DND-41 (cell line): Measurements from ENCODE around the gene CDR2.
A peak's percentile ranks its signal among the peaks of the same experiment; 100 is the strongest.

Source experiments
- ATAC-seq: fragments of 200-7000 bp; cut with Tn5 transposase; 3 replicates; pipeline ENCODE4 v1.9.1; 2021; ENCODE audit warnings: low read depth; ENCODE audit not compliant: insufficient read depth
- DNase-seq: peaks from one replicate; pipeline ENCODE4 v3.0.0-alpha.2; 2020
- H2AFZ ChIP-seq: 2 replicates; pipeline ENCODE4 v1.6.0; 2012; ENCODE audit warnings: low read depth, low read length
- H3K27ac ChIP-seq: 2 replicates; pipeline ENCODE4 v1.5.1; 2012; ENCODE audit warnings: low read length, inconsistent platforms
- H3K27me3 ChIP-seq: fragments of 200-600 bp; sonication (generic); 2 replicates; pipeline ENCODE4 v1.6.0; 2012; ENCODE audit warnings: low read length, mild to moderate bottlenecking, inconsistent platforms; ENCODE audit not compliant: insufficient read depth, poor library complexity
- H3K36me3 ChIP-seq: 2 replicates; pipeline ENCODE4 v1.5.1; 2012; ENCODE audit warnings: low read length, inconsistent platforms; ENCODE audit not compliant: insufficient read depth
- H3K4me1 ChIP-seq: 2 replicates; pipeline ENCODE4 v1.5.1; 2012; ENCODE audit warnings: mild to moderate bottlenecking, low read length; ENCODE audit not compliant: insufficient read depth
- H3K4me2 ChIP-seq: 2 replicates; pipeline ENCODE4 v1.6.0; 2012; ENCODE audit warnings: mild to moderate bottlenecking, moderate library complexity, low read length, inconsistent platforms; ENCODE audit not compliant: insufficient read depth
- H3K4me3 ChIP-seq, 2 experiments: fragments of 200-600 bp in 1 of 2; shearing (Covaris generic) in 1 of 2; 2 replicates each; pipeline ENCODE4 v1.5.1; 2012 to 2016; ENCODE audit warnings: inconsistent platforms in 2 of 2, low read length in 2 of 2, mild to moderate bottlenecking in 2 of 2, low read depth in 1 of 2, moderate library complexity in 1 of 2
- H3K79me2 ChIP-seq: 2 replicates; pipeline ENCODE4 v1.6.0; 2012; ENCODE audit warnings: low read length, inconsistent platforms; ENCODE audit not compliant: insufficient read depth
- H3K9ac ChIP-seq: 2 replicates; pipeline ENCODE4 v1.6.0; 2012; ENCODE audit warnings: low read depth, mild to moderate bottlenecking, inconsistent platforms, low read length, moderate library complexity
- H3K9me3 ChIP-seq: 2 replicates; pipeline ENCODE4 v1.5.1; 2012; ENCODE audit warnings: low read length, moderate library complexity, mild to moderate bottlenecking, inconsistent platforms; ENCODE audit not compliant: insufficient read depth, severe bottlenecking
- H4K20me1 ChIP-seq: 2 replicates; pipeline ENCODE4 v1.6.0; 2012; ENCODE audit warnings: low read length; ENCODE audit not compliant: insufficient read depth
- CTCF ChIP-seq: IDR thresholded peaks from 2 replicates; pipeline ENCODE4 v1.5.1; 2012; ENCODE audit warnings: borderline replicate concordance, low read length, moderate library complexity, mild to moderate bottlenecking; ENCODE audit not compliant: poor library complexity, severe bottlenecking; ENCODE audit errors: extremely low read depth
- EZH2 ChIP-seq: IDR thresholded peaks from 3 replicates; pipeline ENCODE4 v1.6.1; 2012; ENCODE audit warnings: borderline replicate concordance, low read depth, mild to moderate bottlenecking, moderate library complexity, low read length, inconsistent platforms; ENCODE audit not compliant: severe bottlenecking

CDR2 gene

GRCh38 chr16:22360963-22361659 is 13.3 kb downstream of the CDR2 start:
- H3K79me2 ChIP-seq: peaks cover 1% of the 10 kb centered on the region
- H3K4me2 ChIP-seq: no peak overlapping the region
- no peak overlapping the region for H3K9ac ChIP-seq
- TF ChIP-seq CTCF (no peak), EZH2 (no peak)
- no peaks in the 10 kb centered on the region for H3K27me3 ChIP-seq
- 0 out of 2 replicates have a peak, but pooled peaks cover 5% of the 10 kb centered on the region for H4K20me1 ChIP-seq
- no peaks in the 10 kb centered on the region for H3K4me1 ChIP-seq
- ATAC-seq (no peak), DNase-seq (no peak)
- H3K27ac ChIP-seq: no peak overlapping the region
- H3K9me3 ChIP-seq: no peaks in the 10 kb centered on the region
- no peak overlapping the region for H2AFZ ChIP-seq
- peaks cover 40% of the 10 kb centered on the region for H3K36me3 ChIP-seq
- no peak overlapping the region for H3K4me3 ChIP-seq

GRCh38 chr16:22359679-22360078 is 14.7 kb downstream of the CDR2 start:
- Histone ChIP-seq H3K36me3 (peaks cover 35% of the 10 kb centered on the region), H3K79me2 (no peaks in the 10 kb centered on the region), H3K4me3 (no peak overlapping the region), H3K27ac (no peak overlapping the region), H3K4me1 (no peaks in the 10 kb centered on the region), H4K20me1 (0 out of 2 replicates have a peak, but pooled peaks cover 5% of the 10 kb centered on the region), H3K9me3 (no peaks in the 10 kb centered on the region), H3K27me3 (no peaks in the 10 kb centered on the region), H3K9ac (no peak overlapping the region), H2AFZ (no peak overlapping the region), H3K4me2 (no peak overlapping the region)
- DNase-seq: no peak
- no peak for ATAC-seq
- TF ChIP-seq CTCF: no peak
- TF ChIP-seq EZH2: no peak

- no peak for TF ChIP-seq CTCF
- TF ChIP-seq EZH2: no peak
- Histone ChIP-seq H3K4me3 (no peak overlapping the region), H3K4me2 (no peak overlapping the region), H3K27ac (no peak overlapping the region), H3K9me3 (no peaks in the 10 kb centered on the region), H3K27me3 (no peaks in the 10 kb centered on the region), H2AFZ (no peak overlapping the region), H3K9ac (no peak overlapping the region), H3K4me1 (no peaks in the 10 kb centered on the region), H4K20me1 (0 out of 2 replicates have a peak, but pooled peaks cover 5% of the 10 kb centered on the region), H3K79me2 (no peaks in the 10 kb centered on the region), H3K36me3 (peaks cover 19% of the 10 kb centered on the region)
- DNase-seq (no peak), ATAC-seq (peak; percentile 39; the same call in 2 of the 3 replicates)
Measured at GRCh38 chr16:22358000-22358399, 16.4 kb downstream of the CDR2 start.
